Parathyroid adenoma (tissue), 2 donors: ENCODE results near the gene ADCY2.
"Not testable (repeated sequence)": the region's sequence is repeated elsewhere in the genome, so short reads cannot be mapped to it uniquely, and the experiment has no call there.

Experiments used
- H2AFZ ChIP-seq: fragments of 300-600 bp; sonication (generic); one replicate; pipeline ENCODE4 v1.7.0; 2017; ENCODE audit warnings: antibody characterized with exemption, mild to moderate bottlenecking
- H3K27ac ChIP-seq: fragments of 300-600 bp; sonication (generic); one replicate; pipeline ENCODE4 v1.7.0; 2017
- H3K27me3 ChIP-seq: fragments of 300-600 bp; sonication (generic); one replicate; pipeline ENCODE4 v1.7.0; 2017; ENCODE audit warnings: low read length; ENCODE audit not compliant: control insufficient read depth, insufficient read depth
- H3K36me3 ChIP-seq: fragments of 300-600 bp; sonication (generic); one replicate; pipeline ENCODE4 v1.7.0; 2017; ENCODE audit warnings: low read length; ENCODE audit not compliant: control insufficient read depth, insufficient read depth
- H3K4me1 ChIP-seq: fragments of 300-600 bp; sonication (generic); one replicate; pipeline ENCODE4 v1.7.0; 2017; ENCODE audit warnings: control low read depth
- H3K4me2 ChIP-seq: fragments of 300-600 bp; sonication (generic); one replicate; pipeline ENCODE4 v1.7.0; 2017; ENCODE audit warnings: low read length
- H3K4me3 ChIP-seq: fragments of 300-600 bp; sonication (generic); one replicate; pipeline ENCODE4 v1.7.0; 2017; ENCODE audit warnings: low read depth, low read length
- H3K79me2 ChIP-seq: fragments of 300-600 bp; sonication (generic); one replicate; pipeline ENCODE4 v1.7.0; 2017; ENCODE audit warnings: control low read depth
- H3K9ac ChIP-seq: fragments of 300-600 bp; sonication (generic); one replicate; pipeline ENCODE4 v1.7.0; 2017; ENCODE audit warnings: mild to moderate bottlenecking
- H3K9me3 ChIP-seq: fragments of 300-600 bp; sonication (generic); one replicate; pipeline ENCODE4 v1.7.0; 2017; ENCODE audit warnings: low read length; ENCODE audit not compliant: control insufficient read depth
- CTCF ChIP-seq: fragments of 300-600 bp; sonication (generic); IDR thresholded peaks from one replicate; pipeline ENCODE4 v1.7.0; 2017; ENCODE audit warnings: antibody characterized with exemption, mild to moderate bottlenecking
- donor health status: primary hyperparathyroidism.

The ADCY2 gene

GRCh38 chr5:7420510-7421280 lies 24.8 kb downstream of the ADCY2 start:
- Histone ChIP-seq H3K79me2 (no peaks in the 10 kb centered on the region), H3K27me3 (no peaks in the 10 kb centered on the region), H3K4me3 (no peak overlapping the region), H3K4me2 (no peak overlapping the region), H3K9me3 (no peaks in the 10 kb centered on the region), H3K4me1 (no peaks in the 10 kb centered on the region), H2AFZ (no peak overlapping the region), H3K27ac (no peak overlapping the region), H3K36me3 (no peaks in the 10 kb centered on the region), H3K9ac (no peak overlapping the region)
- no peak for TF ChIP-seq CTCF

DNA sequence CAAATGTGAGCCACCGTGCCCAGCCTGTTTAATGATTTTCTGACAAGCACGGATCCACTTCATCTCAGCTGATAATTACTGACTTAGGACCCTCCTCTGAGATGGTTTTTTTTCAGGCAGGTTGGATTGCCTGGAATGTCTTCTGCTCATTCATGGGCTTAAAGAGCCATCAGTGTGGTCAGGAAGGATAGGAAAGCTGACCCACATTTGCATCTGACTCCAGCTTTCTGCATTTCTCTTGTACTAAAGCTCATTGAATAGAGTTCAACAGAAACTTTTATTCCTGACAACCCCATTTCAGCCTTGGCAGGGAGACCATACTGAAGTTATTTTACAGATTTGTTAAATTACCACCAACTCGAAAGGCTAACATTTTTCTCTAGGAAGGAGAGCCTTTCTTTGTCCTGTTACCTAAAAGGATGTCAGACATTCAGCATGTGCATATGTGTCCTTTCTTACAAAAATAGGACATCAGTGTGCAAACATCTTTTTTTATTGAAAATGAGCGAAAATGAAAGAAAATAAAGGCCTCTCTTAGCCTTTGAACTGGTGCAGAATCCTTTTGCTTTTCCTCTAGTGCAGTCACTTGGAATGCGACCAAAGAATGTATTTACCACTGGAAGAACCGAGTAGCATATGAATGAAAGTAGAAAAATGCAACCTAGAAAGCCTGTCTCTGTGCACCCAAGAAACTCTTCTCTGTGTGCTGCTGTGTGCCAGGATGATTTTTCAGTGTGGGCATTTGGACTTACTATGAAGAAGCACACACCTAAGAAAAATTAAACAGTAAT lies 26.6 kb downstream of the ADCY2 start:
- Histone ChIP-seq H3K4me3 (no peak overlapping the region), H3K27me3 (no peaks in the 10 kb centered on the region), H3K9ac (no peak overlapping the region), H3K4me2 (no peak overlapping the region), H3K36me3 (no peaks in the 10 kb centered on the region), H2AFZ (no peak overlapping the region), H3K9me3 (no peaks in the 10 kb centered on the region), H3K27ac (no peak overlapping the region), H3K4me1 (no peaks in the 10 kb centered on the region), H3K79me2 (no peaks in the 10 kb centered on the region)
- TF ChIP-seq CTCF, result no peak

DNA sequence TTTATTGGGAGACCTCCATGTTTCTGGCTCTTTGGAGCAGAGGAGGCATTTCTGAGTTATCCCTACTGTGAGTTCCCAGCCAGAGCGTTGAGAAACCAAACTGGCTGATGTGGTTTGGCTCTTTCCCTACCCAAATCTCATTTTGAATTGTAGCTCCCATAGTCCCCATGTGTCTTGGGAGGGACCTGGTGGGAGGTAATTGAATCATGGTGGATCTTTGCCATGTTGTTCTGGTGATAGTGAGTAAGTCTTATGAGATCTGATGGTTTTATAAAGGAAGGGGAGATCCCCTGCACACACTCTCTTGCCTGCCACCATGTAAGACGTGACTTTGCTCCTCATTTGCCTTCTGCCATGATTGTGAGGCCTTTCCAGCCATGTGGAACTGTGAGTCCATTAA lies 27.3 kb downstream of the ADCY2 start:
- H3K79me2 ChIP-seq, H3K36me3 ChIP-seq, H3K27ac ChIP-seq, H3K27me3 ChIP-seq, H3K9me3 ChIP-seq, H3K4me3 ChIP-seq, H3K4me2 ChIP-seq, H3K9ac ChIP-seq, H3K4me1 ChIP-seq, H2AFZ ChIP-seq: not testable (repeated sequence)

DNA sequence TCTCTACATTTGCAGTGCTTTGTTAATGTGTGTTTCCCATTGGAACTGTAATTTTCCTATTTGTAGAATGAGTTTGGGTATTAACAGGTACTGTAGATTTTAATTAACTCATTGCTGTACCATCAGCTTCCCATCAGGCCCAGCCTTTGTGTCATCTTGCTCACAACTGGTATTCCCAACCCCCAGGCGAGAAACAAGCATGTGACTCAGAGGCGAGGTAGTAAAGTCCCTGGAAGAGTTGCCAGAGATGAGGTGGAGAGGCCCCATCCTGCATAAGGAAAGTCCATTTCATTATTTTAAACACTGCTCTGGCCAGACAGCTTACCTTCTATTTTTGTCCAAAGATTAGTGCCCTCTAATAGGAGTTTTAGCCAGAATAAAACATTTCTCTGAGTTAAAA lies 29.9 kb downstream of the ADCY2 start:
- no peak overlapping the region for H3K9ac ChIP-seq
- H3K4me2 ChIP-seq, result no peak overlapping the region
- no peak for TF ChIP-seq CTCF
- no peaks in the 10 kb centered on the region for H3K36me3 ChIP-seq
- H3K79me2 ChIP-seq, result no peaks in the 10 kb centered on the region
- H3K27me3 ChIP-seq, result no peaks in the 10 kb centered on the region
- no peak overlapping the region for H2AFZ ChIP-seq
- no peaks in the 10 kb centered on the region for H3K4me1 ChIP-seq
- H3K4me3 ChIP-seq, result no peak overlapping the region
- no peak overlapping the region for H3K27ac ChIP-seq
- no peaks in the 10 kb centered on the region for H3K9me3 ChIP-seq

DNA sequence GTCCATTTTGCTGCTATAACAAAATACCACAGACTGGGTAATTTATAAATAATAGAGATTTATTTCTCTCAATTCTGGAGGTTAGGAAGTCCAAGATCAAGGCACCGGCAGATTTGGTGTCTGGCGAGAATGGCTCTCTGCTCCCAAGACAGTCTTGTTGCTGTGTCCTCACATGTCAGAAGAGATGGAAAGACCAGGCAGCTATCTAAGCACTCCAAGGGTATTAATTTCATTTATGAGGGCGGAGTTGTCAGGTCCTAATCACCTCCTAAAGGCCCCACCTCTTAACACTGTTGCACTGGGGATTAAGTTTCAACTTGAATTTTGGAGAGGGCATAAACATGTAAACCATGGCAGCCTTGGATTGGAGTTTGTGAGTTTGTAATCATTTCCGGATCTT lies 30.3 kb downstream of the ADCY2 start:
- no peaks in the 10 kb centered on the region for H3K9me3 ChIP-seq
- no peak overlapping the region for H3K4me2 ChIP-seq
- H3K9ac ChIP-seq, result no peak overlapping the region
- no peaks in the 10 kb centered on the region for H3K4me1 ChIP-seq
- H3K27ac ChIP-seq, result no peak overlapping the region
- H2AFZ ChIP-seq, result no peak overlapping the region
- no peak for TF ChIP-seq CTCF
- H3K36me3 ChIP-seq, result no peaks in the 10 kb centered on the region
- no peaks in the 10 kb centered on the region for H3K27me3 ChIP-seq
- no peak overlapping the region for H3K4me3 ChIP-seq
- H3K79me2 ChIP-seq, result no peaks in the 10 kb centered on the region
